ENCODE data around the gene ZNF25. TPM values are rescaled to one million over a fixed set of nuclear protein-coding genes. Genes with fewer than 3 reads are reported as not detected.

Gene ZNF25
- total RNA-seq, 6 donors from 2014 or later, result 8.0 to 21.0 (median 11.1) TPM

DNA sequence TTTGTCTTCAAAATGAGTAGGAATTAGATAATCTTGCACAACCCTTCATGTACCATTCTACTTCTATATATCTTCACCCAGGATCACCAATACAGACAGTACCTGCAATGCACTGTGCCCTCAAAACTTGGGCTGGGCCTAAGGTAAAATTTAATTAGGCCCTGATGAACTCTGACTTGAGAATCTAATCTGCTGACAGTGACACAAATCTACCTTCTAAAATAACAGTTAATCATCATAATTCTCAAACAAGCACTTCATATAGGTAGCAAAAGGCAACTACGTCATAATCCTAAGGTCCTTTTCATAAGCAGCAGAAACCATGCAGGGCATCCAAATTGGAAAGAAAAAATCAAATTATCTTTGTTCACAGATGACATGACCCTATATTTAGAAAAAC, 4.1 kb downstream of the ZNF25 start:
- TF ChIP-seq EP300 (IDR thresholded peaks at IDR 0.05) (no peak), POLR2A (IDR thresholded peaks at IDR 0.05) (no peak), POLR2AphosphoS5 (IDR thresholded peaks at IDR 0.05) (no peak)
- TF ChIP-seq, protein P1, sequence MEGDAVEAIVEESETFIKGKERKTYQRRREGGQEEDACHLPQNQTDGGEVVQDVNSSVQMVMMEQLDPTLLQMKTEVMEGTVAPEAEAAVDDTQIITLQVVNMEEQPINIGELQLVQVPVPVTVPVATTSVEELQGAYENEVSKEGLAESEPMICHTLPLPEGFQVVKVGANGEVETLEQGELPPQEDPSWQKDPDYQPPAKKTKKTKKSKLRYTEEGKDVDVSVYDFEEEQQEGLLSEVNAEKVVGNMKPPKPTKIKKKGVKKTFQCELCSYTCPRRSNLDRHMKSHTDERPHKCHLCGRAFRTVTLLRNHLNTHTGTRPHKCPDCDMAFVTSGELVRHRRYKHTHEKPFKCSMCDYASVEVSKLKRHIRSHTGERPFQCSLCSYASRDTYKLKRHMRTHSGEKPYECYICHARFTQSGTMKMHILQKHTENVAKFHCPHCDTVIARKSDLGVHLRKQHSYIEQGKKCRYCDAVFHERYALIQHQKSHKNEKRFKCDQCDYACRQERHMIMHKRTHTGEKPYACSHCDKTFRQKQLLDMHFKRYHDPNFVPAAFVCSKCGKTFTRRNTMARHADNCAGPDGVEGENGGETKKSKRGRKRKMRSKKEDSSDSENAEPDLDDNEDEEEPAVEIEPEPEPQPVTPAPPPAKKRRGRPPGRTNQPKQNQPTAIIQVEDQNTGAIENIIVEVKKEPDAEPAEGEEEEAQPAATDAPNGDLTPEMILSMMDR (IDR thresholded peaks at IDR 0.05), result no peak
- no peak for DNase-seq
- Histone ChIP-seq H3K27ac (no peak overlapping the region), H3K27me3 (no peaks in the 10 kb centered on the region), H3K4me3 (no peak overlapping the region), H3K4me1 (peaks cover 6 to 13% (median 10%) of the 10 kb centered on the region in 4 donors), H3K36me3 (peaks cover 0 to 28% (median 8%) of the 10 kb centered on the region in 4 donors), H3K9me3 (no peaks in the 10 kb centered on the region)
- ATAC-seq (ENCODE audit: low FRiP score in 2 of 2), result no peak
- WGBS, 2 donors, result 100% methylated on average over 1 of the region's 1 CpG

DNA sequence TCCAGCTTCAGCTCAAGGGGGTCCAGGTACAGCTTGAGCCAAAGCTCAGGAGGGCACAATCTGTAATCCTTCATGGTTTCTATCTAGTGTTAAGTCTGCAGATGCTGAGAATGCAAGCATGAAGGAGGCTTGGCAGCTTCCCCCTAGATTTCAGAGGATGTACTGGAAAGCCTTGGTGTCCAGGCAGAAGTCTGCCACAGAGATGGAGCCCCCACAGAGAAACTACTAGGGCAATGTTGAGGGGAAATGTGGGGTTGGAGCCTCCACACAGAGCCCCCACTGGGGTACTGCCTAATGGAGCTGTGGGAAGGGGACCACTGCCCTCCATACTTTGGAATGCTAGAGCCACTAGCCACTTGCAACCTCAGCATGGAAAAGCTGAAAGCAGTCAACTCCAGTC, 11.4 kb downstream of the ZNF25 start:
- Histone ChIP-seq H3K27me3 (no peaks in the 10 kb centered on the region), H3K4me1 (no peaks in the 10 kb centered on the region), H3K36me3 (peaks cover 0 to 36% (median 18%) of the 10 kb centered on the region in 4 donors), H3K4me3 (no peak overlapping the region), H3K27ac (no peak overlapping the region), H3K9me3 (peaks cover 0 to 15% (median 9%) of the 10 kb centered on the region in 4 donors)
- DNase-seq (no peak), ATAC-seq (ENCODE audit: low FRiP score in 2 of 2) (no peak)
- TF ChIP-seq POLR2AphosphoS5 (IDR thresholded peaks at IDR 0.05), result no peak
- no peak for TF ChIP-seq EP300 (IDR thresholded peaks at IDR 0.05)
- TF ChIP-seq POLR2A (IDR thresholded peaks at IDR 0.05), result no peak
- TF ChIP-seq, protein P1 (IDR thresholded peaks at IDR 0.05), result no peak

- Histone ChIP-seq H3K27me3 (no peaks in the 10 kb centered on the region), H3K27ac (no peak overlapping the region), H3K36me3 (peaks cover 7 to 50% (median 22%) of the 10 kb centered on the region in 4 donors), H3K4me3 (no peak overlapping the region), H3K4me1 (no peaks in the 10 kb centered on the region), H3K9me3 (peaks cover 0 to 15% (median 6%) of the 10 kb centered on the region in 4 donors)
- DNase-seq (no peak), ATAC-seq (ENCODE audit: low FRiP score in 2 of 2) (no peak)
- TF ChIP-seq POLR2A (IDR thresholded peaks at IDR 0.05) (no peak), EP300 (IDR thresholded peaks at IDR 0.05) (no peak), POLR2AphosphoS5 (IDR thresholded peaks at IDR 0.05) (no peak)
- TF ChIP-seq, protein P1 (IDR thresholded peaks at IDR 0.05), result no peak
- WGBS, 2 donors, result 97 to 100% methylated on average over 2 of the region's 2 CpGs
These were observed 15.8 kb downstream of the ZNF25 start for GRCh38 chr10:37960591-37961137.

GRCh38 chr10:37957841-37958240, 18.6 kb downstream of the ZNF25 start:
- ATAC-seq (ENCODE audit: low FRiP score in 2 of 2) (no peak), DNase-seq (no peak)
- Histone ChIP-seq H3K4me1 (no peaks in the 10 kb centered on the region), H3K27me3 (no peaks in the 10 kb centered on the region), H3K36me3 (peaks cover 14 to 64% (median 38%) of the 10 kb centered on the region in 4 donors), H3K27ac (no peak overlapping the region), H3K9me3 (no peaks in the 10 kb centered on the region), H3K4me3 (no peak overlapping the region)
- TF ChIP-seq EP300 (IDR thresholded peaks at IDR 0.05), result no peak
- no peak for TF ChIP-seq POLR2AphosphoS5 (IDR thresholded peaks at IDR 0.05)
- TF ChIP-seq POLR2A (IDR thresholded peaks at IDR 0.05), result no peak
- TF ChIP-seq, protein P1 (IDR thresholded peaks at IDR 0.05), result no peak
- WGBS, 2 donors, result 94 to 95% methylated on average over 2 of the region's 2 CpGs

DNA sequence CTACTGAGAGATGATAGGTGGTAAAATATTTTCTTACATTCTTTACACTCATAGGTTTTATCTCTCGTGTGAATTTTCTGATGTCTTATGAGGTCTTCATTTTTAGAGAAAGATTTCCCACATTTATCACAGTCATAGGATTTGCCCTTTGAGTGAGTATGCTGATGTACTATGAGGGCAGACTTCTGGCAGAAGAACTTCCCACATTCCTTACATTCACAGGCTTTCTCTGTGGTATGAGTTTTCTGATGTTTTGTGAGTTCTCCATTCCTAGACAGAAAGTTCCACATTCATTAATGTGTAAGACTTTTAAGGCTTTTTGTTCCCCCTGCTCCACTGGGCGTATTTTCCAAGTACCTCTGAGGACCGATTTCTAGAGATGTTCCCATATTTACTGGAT, 23.5 kb downstream of the ZNF25 start:
- DNase-seq (no peak), ATAC-seq (ENCODE audit: low FRiP score in 2 of 2) (no peak)
- TF ChIP-seq POLR2A (IDR thresholded peaks at IDR 0.05) (no peak), EP300 (IDR thresholded peaks at IDR 0.05) (no peak), POLR2AphosphoS5 (IDR thresholded peaks at IDR 0.05) (no peak)
- TF ChIP-seq, protein P1 (IDR thresholded peaks at IDR 0.05), result no peak
- Histone ChIP-seq H3K4me1 (no peaks in the 10 kb centered on the region), H3K27ac (no peak overlapping the region), H3K4me3 (no peak overlapping the region), H3K27me3 (no peaks in the 10 kb centered on the region), H3K36me3 (peaks cover 19 to 79% (median 47%) of the 10 kb centered on the region in 4 donors), H3K9me3 (no peaks in the 10 kb centered on the region)
- 98 to 99% methylated on average over 3 of the region's 3 CpGs for WGBS, 2 donors
